Lower lobe of right lung (tissue), 2 donors: ENCODE measurements around the gene TMEM72. TPM values are rescaled to one million over a fixed set of nuclear protein-coding genes. Genes with fewer than 3 reads are reported as not detected.

Experiments
- ATAC-seq, 2 donors: fragments of 200-7000 bp; cut with Tn5 transposase; one replicate each; pipeline ENCODE4 v1.9.1; 2020 to 2022; ENCODE audit warnings: mild to moderate bottlenecking in 2 of 2, moderate library complexity in 2 of 2
- DNase-seq: peaks from one replicate; pipeline ENCODE4 v3.0.0-alpha.2; 2020
- H3K27ac ChIP-seq: fragments of 200-600 bp; one replicate; pipeline ENCODE4 v1.8.0; 2022
- H3K27me3 ChIP-seq: fragments of 200-600 bp; one replicate; pipeline ENCODE4 v1.8.0; 2022; ENCODE audit warnings: low read depth
- H3K36me3 ChIP-seq: fragments of 200-600 bp; one replicate; pipeline ENCODE4 v1.8.0; 2022; ENCODE audit warnings: mild to moderate bottlenecking
- H3K4me1 ChIP-seq: fragments of 200-600 bp; one replicate; pipeline ENCODE4 v1.8.0; 2022
- H3K4me3 ChIP-seq: fragments of 200-600 bp; one replicate; pipeline ENCODE4 v1.8.0; 2022; ENCODE audit warnings: mild to moderate bottlenecking
- H3K9me3 ChIP-seq: fragments of 200-600 bp; one replicate; pipeline ENCODE4 v1.8.0; 2022
- intact Hi-C: fragments of 100-400 bp; cut with DNase I; formaldehyde crosslinking; loops from one replicate; pipeline ENCODE4 v1.11.0; 2022
- total RNA-seq: library from RNA; stranded (reverse); fragmentation: NEBNext Ultra II Directional; extraction: Animal tissue kit (Norgen Biotek cat#: 25700); gene quantifications from one replicate; pipeline ENCODE4 v1.2.1, GENCODE V29; 2021
- TF ChIP-seq, protein P1 (sequence below): fragments of 200-600 bp; IDR thresholded peaks from one replicate; pipeline ENCODE4 v1.8.0; 2022; ENCODE audit warnings: antibody characterized with exemption, mild to moderate bottlenecking
- donor health status: DM: no; HTN: yes; CAD: no; lungs with severe emphysema.

Gene TMEM72
- total RNA-seq, 1 donor from 2014 or later, result not detected

DNA sequence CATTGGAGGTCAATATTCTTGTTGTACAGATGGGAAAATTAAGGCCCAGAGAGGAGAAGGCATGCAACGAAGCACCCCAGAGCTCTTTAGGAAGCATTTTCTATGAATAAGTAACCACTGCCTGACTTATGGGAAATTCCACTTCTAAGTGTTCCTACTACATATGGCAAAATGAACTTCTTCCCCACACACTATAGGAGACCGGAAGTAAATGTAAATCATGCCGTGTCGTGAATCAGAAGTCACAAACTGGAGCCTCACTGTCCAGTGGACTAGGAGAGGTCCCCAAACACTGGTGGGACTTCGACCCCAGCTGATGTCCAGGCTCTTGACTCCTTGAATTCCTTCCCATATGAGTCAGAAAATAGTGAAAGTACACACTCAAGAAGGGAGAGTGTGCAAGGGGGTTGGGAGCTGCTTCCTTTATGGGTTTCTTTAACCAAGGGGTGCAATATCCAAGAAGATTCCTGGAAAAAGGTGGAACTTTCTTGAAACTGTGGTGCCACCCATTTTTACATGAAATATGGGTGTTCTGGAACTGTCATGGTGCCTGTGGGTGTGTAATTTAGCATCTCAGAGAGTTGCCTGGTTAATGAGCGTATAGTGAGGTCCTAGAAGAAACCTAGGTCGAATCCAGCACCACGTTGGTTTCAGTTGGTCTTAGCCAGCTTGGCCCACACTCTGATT lies 55.1 kb downstream of the TMEM72 start:
- peaks cover 78% of the 10 kb centered on the region for H3K4me1 ChIP-seq
- H3K4me3 ChIP-seq, result no peak overlapping the region
- ATAC-seq, result no peak
- no peaks in the 10 kb centered on the region for H3K9me3 ChIP-seq
- H3K27ac ChIP-seq, result peak overlapping the region; percentile 86
- TF ChIP-seq, protein P1, sequence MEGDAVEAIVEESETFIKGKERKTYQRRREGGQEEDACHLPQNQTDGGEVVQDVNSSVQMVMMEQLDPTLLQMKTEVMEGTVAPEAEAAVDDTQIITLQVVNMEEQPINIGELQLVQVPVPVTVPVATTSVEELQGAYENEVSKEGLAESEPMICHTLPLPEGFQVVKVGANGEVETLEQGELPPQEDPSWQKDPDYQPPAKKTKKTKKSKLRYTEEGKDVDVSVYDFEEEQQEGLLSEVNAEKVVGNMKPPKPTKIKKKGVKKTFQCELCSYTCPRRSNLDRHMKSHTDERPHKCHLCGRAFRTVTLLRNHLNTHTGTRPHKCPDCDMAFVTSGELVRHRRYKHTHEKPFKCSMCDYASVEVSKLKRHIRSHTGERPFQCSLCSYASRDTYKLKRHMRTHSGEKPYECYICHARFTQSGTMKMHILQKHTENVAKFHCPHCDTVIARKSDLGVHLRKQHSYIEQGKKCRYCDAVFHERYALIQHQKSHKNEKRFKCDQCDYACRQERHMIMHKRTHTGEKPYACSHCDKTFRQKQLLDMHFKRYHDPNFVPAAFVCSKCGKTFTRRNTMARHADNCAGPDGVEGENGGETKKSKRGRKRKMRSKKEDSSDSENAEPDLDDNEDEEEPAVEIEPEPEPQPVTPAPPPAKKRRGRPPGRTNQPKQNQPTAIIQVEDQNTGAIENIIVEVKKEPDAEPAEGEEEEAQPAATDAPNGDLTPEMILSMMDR, result no peak
- no peaks in the 10 kb centered on the region for H3K27me3 ChIP-seq
- intact Hi-C loops, result no loop called here
- no peak for DNase-seq
- peaks cover 16% of the 10 kb centered on the region for H3K36me3 ChIP-seq

DNA sequence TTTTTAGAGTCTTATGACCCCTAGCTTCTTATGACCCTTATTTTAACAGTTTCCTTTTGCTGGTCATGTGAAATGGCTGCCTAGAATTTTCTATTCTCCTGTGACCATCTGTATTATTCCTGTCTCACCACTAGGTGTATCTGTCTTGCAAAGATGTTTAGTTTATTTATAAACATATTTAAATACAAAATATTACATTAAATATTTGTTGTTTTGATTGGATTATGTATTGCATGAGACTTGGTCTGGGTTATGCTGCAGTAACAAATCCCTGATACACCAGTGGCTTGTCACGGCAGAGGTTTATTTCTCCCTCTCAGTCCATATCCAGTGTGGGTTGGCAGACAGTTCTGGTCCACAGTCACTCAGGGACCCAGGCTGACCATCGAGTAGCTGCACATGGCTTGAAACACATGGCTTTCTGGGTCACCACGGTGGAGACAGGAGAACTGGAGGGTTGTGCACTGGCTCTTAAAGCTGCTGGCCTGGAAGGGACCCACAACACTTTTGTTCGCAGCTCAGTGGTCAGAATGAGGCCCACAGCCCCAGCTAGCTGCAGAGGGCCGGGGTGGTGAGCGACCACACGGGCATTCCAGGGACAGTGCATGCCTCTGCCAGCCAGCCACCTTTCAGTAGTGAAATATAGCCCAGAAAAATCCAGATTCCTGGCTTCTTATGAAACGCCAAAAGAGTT lies 55.8 kb downstream of the TMEM72 start:
- peak overlapping the region; percentile 66 for H3K27ac ChIP-seq
- no peak overlapping the region for H3K4me3 ChIP-seq
- no peaks in the 10 kb centered on the region for H3K27me3 ChIP-seq
- no peak for ATAC-seq
- H3K36me3 ChIP-seq, result peaks cover 23% of the 10 kb centered on the region
- no peaks in the 10 kb centered on the region for H3K9me3 ChIP-seq
- intact Hi-C loops, result no loop called here
- no peak for DNase-seq
- H3K4me1 ChIP-seq, result peaks cover 76% of the 10 kb centered on the region
- TF ChIP-seq, protein P1, result no peak

DNA sequence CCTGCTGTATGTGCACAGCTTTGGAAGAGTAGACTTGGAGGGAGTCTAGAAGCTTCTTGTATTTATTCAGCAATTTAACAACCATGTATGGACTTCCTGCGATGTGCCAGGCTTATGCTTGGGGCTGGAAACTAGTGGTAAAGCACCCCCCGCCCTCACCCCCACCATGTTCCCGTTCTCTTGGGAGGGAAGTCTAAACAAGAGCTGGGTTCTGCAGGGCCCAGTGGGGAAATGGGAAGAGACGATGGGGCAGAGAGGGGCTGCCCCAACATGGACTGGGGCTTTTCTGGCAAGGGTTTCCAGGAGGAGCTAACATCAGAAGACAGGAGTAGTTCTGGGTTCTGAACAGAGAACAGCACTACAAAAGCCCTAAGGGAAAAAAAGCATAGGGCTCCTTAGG lies 56.5 kb downstream of the TMEM72 start:
- Histone ChIP-seq H3K27me3 (no peaks in the 10 kb centered on the region), H3K27ac (peak overlapping the region; percentile 66), H3K4me3 (no peak overlapping the region), H3K4me1 (peaks cover 77% of the 10 kb centered on the region), H3K9me3 (no peaks in the 10 kb centered on the region), H3K36me3 (peaks cover 29% of the 10 kb centered on the region)
- TF ChIP-seq, protein P1, result no peak
- no peak for DNase-seq
- ATAC-seq, result peak in 1 of 2 donors; percentile 22
- intact Hi-C loops, result no loop called here

DNA sequence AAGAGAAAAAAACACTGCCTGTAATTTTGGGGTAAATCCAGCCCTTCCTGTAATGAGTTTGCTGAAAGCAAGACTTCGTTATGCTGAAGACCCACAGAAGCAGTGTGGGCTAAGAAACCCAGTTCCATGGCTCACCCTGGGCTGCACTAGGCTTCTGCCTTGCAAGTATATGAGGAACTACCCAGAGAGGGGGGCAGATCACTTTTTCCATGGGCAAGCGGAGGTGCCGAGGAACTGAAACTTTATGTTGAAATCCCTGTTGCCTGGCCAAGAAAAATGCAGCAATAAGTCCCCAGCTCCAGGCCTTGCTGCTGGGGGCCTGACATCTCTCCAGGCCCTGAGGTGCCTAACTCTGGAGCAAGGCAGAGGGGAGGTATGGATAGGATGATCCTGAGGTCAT lies 57.0 kb downstream of the TMEM72 start:
- no peaks in the 10 kb centered on the region for H3K9me3 ChIP-seq
- no peaks in the 10 kb centered on the region for H3K27me3 ChIP-seq
- peak; percentile 75 for DNase-seq
- H3K27ac ChIP-seq, result peak overlapping the region; percentile 66
- H3K36me3 ChIP-seq, result peaks cover 33% of the 10 kb centered on the region
- H3K4me1 ChIP-seq, result peaks cover 78% of the 10 kb centered on the region
- TF ChIP-seq, protein P1, result no peak
- intact Hi-C loops, result no loop called here
- ATAC-seq, result peak; percentile 56 to 68
- H3K4me3 ChIP-seq, result no peak overlapping the region

DNA sequence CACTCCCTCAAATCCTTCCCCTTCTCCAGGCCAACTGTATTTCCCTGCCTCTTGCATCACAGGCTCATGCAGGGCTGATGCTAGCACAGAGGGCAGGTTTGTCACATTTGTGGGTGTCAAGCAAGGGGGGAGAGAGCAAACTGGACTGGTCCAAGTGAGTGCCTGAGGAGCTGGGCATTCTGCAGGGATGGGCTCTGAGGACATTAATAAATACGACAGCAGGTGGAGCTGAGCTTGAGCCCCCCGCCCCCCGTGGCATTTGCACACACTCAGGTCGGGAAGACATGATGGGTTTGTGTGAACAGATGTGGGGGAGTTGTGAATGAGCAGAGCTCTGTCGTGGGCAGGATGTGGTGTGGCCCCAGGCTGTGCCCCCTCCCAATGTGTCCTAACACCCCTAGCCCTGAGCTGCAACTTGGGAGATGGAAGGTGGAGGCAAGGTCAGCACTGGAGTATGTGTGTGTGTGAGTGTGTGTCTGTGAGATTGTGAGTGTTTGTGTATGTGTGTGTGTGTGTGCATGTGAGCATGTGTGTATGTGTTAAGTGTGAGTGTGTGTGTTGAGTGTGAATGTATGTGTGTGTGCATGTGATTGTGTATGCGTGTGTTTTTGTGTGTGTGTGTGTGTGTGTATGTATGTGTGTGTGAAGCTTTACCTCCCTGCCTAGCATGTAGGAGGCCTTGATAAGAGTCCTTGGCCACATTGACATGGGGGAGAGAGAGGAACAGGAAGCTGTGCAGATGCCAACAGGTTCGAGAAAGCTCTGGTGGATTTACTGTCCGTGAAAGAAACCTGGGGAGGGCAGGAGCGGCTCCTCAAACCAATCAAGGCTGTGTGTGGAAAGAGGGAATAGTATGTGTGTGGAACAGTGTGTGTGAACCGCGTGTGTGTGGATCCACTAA lies 57.6 kb downstream of the TMEM72 start:
- ATAC-seq (peak in 1 of 2 donors; percentile 1), DNase-seq (no peak)
- H3K27ac ChIP-seq, result peak overlapping the region; percentile 66
- TF ChIP-seq, protein P1, result no peak
- no peaks in the 10 kb centered on the region for H3K9me3 ChIP-seq
- peaks cover 78% of the 10 kb centered on the region for H3K4me1 ChIP-seq
- no peak overlapping the region for H3K4me3 ChIP-seq
- H3K36me3 ChIP-seq, result peaks cover 35% of the 10 kb centered on the region
- no peaks in the 10 kb centered on the region for H3K27me3 ChIP-seq
- intact Hi-C loops, result no loop called here
